ENCODE data around the gene GPR52. TPM values are rescaled to one million over a fixed set of nuclear protein-coding genes. Genes with fewer than 3 reads are reported as not detected.

The GPR52 gene
- total and polyA plus RNA-seq, 8 donors = 0.15 to 2.7 (median 2.1) TPM; not detected in 5

DNA sequence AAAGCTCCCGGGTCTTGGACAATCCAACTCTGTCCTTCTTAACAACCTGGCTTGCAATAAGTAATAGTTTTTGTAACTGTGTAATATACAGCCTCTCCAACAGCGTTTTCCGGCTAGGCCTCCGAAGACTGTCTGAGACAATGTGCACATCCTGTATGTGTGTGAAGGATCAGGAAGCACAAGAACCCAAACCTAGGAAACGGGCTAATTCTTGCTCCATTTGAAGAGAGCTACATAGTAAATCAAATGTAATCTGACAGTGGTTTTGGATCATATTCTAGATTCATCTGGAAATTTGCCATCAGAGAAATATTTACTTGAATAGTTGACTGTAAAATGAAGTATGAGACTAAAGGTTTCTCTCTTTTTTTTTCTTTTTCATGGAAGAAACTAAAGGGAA lies 1.2 kb downstream of the GPR52 start:
- DNase-seq (peak in 1 of 4 donors; percentile 13), ATAC-seq (no peak)
- Histone ChIP-seq H3K4me1 (no peaks in the 10 kb centered on the region), H3K27me3 (no peaks in the 10 kb centered on the region), H3K9me3 (peaks cover 0 to under 1% of the 10 kb centered on the region in 2 donors), H3K36me3 (no peaks in the 10 kb centered on the region), H3K27ac (no peak overlapping the region), H3K4me3 (no peak overlapping the region)
- TF ChIP-seq CTCF (IDR thresholded peaks at IDR 0.05) = no peak
- intact Hi-C loops (cut with DNase I) = no loop called here

- intact Hi-C loops (cut with DNase I) = no loop called here
- TF ChIP-seq CTCF (IDR thresholded peaks at IDR 0.05) = no peak
- no peaks in the 10 kb centered on the region for H3K27me3 ChIP-seq
- H3K9me3 ChIP-seq = no peaks in the 10 kb centered on the region
- no peaks in the 10 kb centered on the region for H3K36me3 ChIP-seq
- no peak for DNase-seq
- H3K4me1 ChIP-seq = no peaks in the 10 kb centered on the region
- H3K4me3 ChIP-seq = no peak overlapping the region
- ATAC-seq = no peak
- H3K27ac ChIP-seq = no peak overlapping the region
Observed at GRCh38 chr1:174451408-174451807, 3.6 kb downstream of the GPR52 start.

DNA sequence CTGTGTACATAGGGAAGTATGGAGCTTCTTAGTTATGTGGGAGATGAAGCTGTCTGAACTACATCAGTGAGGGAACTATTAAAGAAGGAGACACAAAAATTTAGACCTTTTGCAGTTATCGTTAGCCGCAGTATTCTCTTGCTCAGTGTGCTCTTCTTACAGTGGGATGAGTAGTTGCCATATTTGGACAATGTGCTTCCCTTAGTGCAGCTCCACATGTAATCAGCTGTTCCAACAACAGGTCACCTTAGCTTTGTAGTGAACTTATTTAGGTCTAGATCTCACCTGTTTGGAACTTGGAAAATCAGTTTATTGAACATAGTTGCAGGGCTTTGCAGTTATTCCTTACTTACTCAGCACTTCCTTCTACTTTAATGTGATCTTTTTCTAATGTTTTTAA lies 18.1 kb downstream of the GPR52 start:
- Histone ChIP-seq H3K27me3 (no peaks in the 10 kb centered on the region), H3K27ac (no peak overlapping the region), H3K4me1 (no peaks in the 10 kb centered on the region), H3K9me3 (no peaks in the 10 kb centered on the region), H3K36me3 (no peaks in the 10 kb centered on the region), H3K4me3 (no peak overlapping the region)
- ATAC-seq = no peak
- intact Hi-C loops (cut with DNase I) = no loop called here
- TF ChIP-seq CTCF (IDR thresholded peaks at IDR 0.05) = no peak
- no peak for DNase-seq

DNA sequence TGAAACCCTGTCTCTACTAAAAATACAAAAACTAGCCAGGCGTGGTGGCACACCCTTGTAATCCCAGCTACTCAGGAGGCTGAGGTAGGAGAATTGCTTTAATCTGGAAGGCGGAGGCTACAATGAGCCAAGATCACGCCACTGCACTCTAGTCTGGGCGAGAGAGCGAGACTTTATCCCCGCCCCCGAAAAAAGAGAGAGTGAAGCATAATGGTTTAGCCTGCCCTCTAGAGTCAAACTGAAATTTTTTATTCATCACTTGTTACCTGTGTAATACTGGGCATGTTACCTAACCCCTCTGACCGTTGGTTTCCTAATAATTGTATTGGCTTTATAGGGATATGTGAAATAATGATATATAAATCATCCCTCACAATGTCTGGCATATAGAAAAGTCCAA lies 18.8 kb downstream of the GPR52 start:
- Histone ChIP-seq H3K4me1 (no peaks in the 10 kb centered on the region), H3K27ac (no peak overlapping the region), H3K4me3 (no peak overlapping the region), H3K9me3 (no peaks in the 10 kb centered on the region), H3K27me3 (no peaks in the 10 kb centered on the region), H3K36me3 (no peaks in the 10 kb centered on the region)
- TF ChIP-seq CTCF (IDR thresholded peaks at IDR 0.05) = no peak
- intact Hi-C loops (cut with DNase I) = no loop called here
- ATAC-seq = no peak
- DNase-seq = no peak

GRCh38 chr1:174469052-174469451 lies 21.3 kb downstream of the GPR52 start:
- Histone ChIP-seq H3K27me3 (no peaks in the 10 kb centered on the region), H3K4me3 (no peak overlapping the region), H3K4me1 (no peaks in the 10 kb centered on the region), H3K27ac (no peak overlapping the region), H3K9me3 (no peaks in the 10 kb centered on the region), H3K36me3 (no peaks in the 10 kb centered on the region)
- ATAC-seq (no peak), DNase-seq (no peak)
- TF ChIP-seq CTCF (IDR thresholded peaks at IDR 0.05) = no peak
- intact Hi-C loops (cut with DNase I) = no loop called here

Measured in left lung (tissue), 10 donors.